Large intestine (tissue), 3 donors: Measurements from ENCODE around the gene PPP3R2. TPM values are rescaled to one million over a fixed set of nuclear protein-coding genes. Genes with fewer than 3 reads are reported as not detected.
A peak's percentile ranks its signal among the peaks of the same experiment; 100 is the strongest.

Experiments
- DNase-seq, 2 donors: peaks; one replicate each; pipeline versions ENCODE4 v3.0.0 to v3.0.0-alpha.2; 2013
- H3K27ac ChIP-seq: one replicate; pipeline ENCODE4 v1.5.1; 2013; ENCODE audit warnings: low read length
- H3K27me3 ChIP-seq: 2 replicates; pipeline ENCODE4 v1.6.1; 2013; ENCODE audit warnings: low read length; ENCODE audit not compliant: control insufficient read depth, insufficient read depth
- H3K36me3 ChIP-seq: 2 replicates; pipeline ENCODE4 v1.6.1; 2013; ENCODE audit warnings: low read length; ENCODE audit not compliant: control insufficient read depth, insufficient read depth
- H3K4me1 ChIP-seq: one replicate; pipeline ENCODE4 v1.6.1; 2013; ENCODE audit warnings: low read length; ENCODE audit not compliant: control insufficient read depth, insufficient read depth
- H3K4me3 ChIP-seq: one replicate; pipeline ENCODE4 v1.5.1; 2013; ENCODE audit warnings: low read length
- H3K9me3 ChIP-seq: one replicate; pipeline ENCODE4 v1.6.1; 2013; ENCODE audit warnings: mild to moderate bottlenecking, low read depth, low read length, moderate library complexity; ENCODE audit not compliant: control insufficient read depth
- WGBS: methylation state at CpG from one replicate; pipeline ENCODE4 v1.1.5; 2013; ENCODE audit warnings: low lambda C conversion rate; ENCODE audit not compliant: insufficient coverage; 5-methylcytosine and 5-hydroxymethylcytosine counted together
- polyA plus RNA-seq: library from polyadenylated mRNA; unstranded; fragments of 120-200 nt; gene quantifications from one replicate; pipeline ENCODE4 v1.2.1, GENCODE V29; 2013

The PPP3R2 gene
- polyA plus RNA-seq, 1 donor: 0.01 TPM

GRCh38 chr9:101626295-101626694 is 31.5 kb upstream of the PPP3R2 start:
- no CpG with 5 or more reads among the region's 1 CpG for WGBS

GRCh38 chr9:101625876-101626275 is 31.1 kb upstream of the PPP3R2 start:
- no peak for DNase-seq
- H3K4me3 ChIP-seq: no peak overlapping the region
- no peaks in the 10 kb centered on the region for H3K4me1 ChIP-seq
- no peaks in the 10 kb centered on the region for H3K9me3 ChIP-seq
- no peak overlapping the region for H3K27ac ChIP-seq
- H3K36me3 ChIP-seq: no peaks in the 10 kb centered on the region
- no peaks in the 10 kb centered on the region for H3K27me3 ChIP-seq
- WGBS: 100% methylated on average over 1 of the region's 2 CpGs

More at GRCh38 chr9:101626295-101626694, 31.5 kb upstream of the PPP3R2 start:
- H3K4me3 ChIP-seq: no peak overlapping the region
- no peak for DNase-seq
- no peaks in the 10 kb centered on the region for H3K4me1 ChIP-seq
- H3K27me3 ChIP-seq: no peaks in the 10 kb centered on the region
- no peaks in the 10 kb centered on the region for H3K36me3 ChIP-seq
- H3K27ac ChIP-seq: no peak overlapping the region
- H3K9me3 ChIP-seq: no peaks in the 10 kb centered on the region

- Histone ChIP-seq H3K4me3 (no peak overlapping the region), H3K4me1 (no peaks in the 10 kb centered on the region), H3K27ac (no peak overlapping the region), H3K27me3 (no peaks in the 10 kb centered on the region), H3K36me3 (no peaks in the 10 kb centered on the region), H3K9me3 (peaks cover 2% of the 10 kb centered on the region)
- DNase-seq: no peak
- WGBS: 88% methylated on average over 1 of the region's 1 CpG
Observed at GRCh38 chr9:101620452-101620851, 25.7 kb upstream of the PPP3R2 start.

- Histone ChIP-seq H3K36me3 (no peaks in the 10 kb centered on the region), H3K27me3 (no peaks in the 10 kb centered on the region), H3K4me3 (no peak overlapping the region), H3K27ac (no peak overlapping the region), H3K9me3 (peaks cover 2% of the 10 kb centered on the region), H3K4me1 (no peaks in the 10 kb centered on the region)
- no peak for DNase-seq
Observed at GRCh38 chr9:101618698-101619097, 23.9 kb upstream of the PPP3R2 start.

- H3K36me3 ChIP-seq: no peaks in the 10 kb centered on the region
- WGBS: 44% methylated on average over 2 of the region's 3 CpGs
- H3K27me3 ChIP-seq: peaks cover 3% of the 10 kb centered on the region
- H3K4me3 ChIP-seq: no peak overlapping the region
- peak in 1 of 2 donors; percentile 60 for DNase-seq
- H3K9me3 ChIP-seq: no peaks in the 10 kb centered on the region
- H3K27ac ChIP-seq: no peak overlapping the region
- peaks cover 15% of the 10 kb centered on the region for H3K4me1 ChIP-seq
Observed at GRCh38 chr9:101605547-101605946, 10.8 kb upstream of the PPP3R2 start.

GRCh38 chr9:101604296-101604695 is 9.5 kb upstream of the PPP3R2 start:
- no peak overlapping the region for H3K27ac ChIP-seq
- no peaks in the 10 kb centered on the region for H3K36me3 ChIP-seq
- no peaks in the 10 kb centered on the region for H3K9me3 ChIP-seq
- WGBS: no CpG with 5 or more reads among the region's 2 CpGs
- H3K4me1 ChIP-seq: peaks cover 15% of the 10 kb centered on the region
- no peak overlapping the region for H3K4me3 ChIP-seq
- peaks cover 4% of the 10 kb centered on the region for H3K27me3 ChIP-seq
- peak in 1 of 2 donors; percentile 57 for DNase-seq

- Histone ChIP-seq H3K27me3 (peaks cover 10% of the 10 kb centered on the region), H3K27ac (no peak overlapping the region), H3K4me3 (no peak overlapping the region), H3K36me3 (no peaks in the 10 kb centered on the region), H3K9me3 (no peaks in the 10 kb centered on the region), H3K4me1 (peaks cover 15% of the 10 kb centered on the region)
- DNase-seq: peak in 1 of 2 donors; percentile 38
- 54% methylated on average over 3 of the region's 11 CpGs for WGBS
Observed at GRCh38 chr9:101601904-101602765, 7.4 kb upstream of the PPP3R2 start.

GRCh38 chr9:101593345-101593744 is 1.4 kb downstream of the PPP3R2 start:
- no CpG with 5 or more reads among the region's 2 CpGs for WGBS
- no peaks in the 10 kb centered on the region for H3K36me3 ChIP-seq
- no peak overlapping the region for H3K27ac ChIP-seq
- no peaks in the 10 kb centered on the region for H3K9me3 ChIP-seq
- no peaks in the 10 kb centered on the region for H3K27me3 ChIP-seq
- no peak for DNase-seq
- H3K4me1 ChIP-seq: no peaks in the 10 kb centered on the region
- H3K4me3 ChIP-seq: no peak overlapping the region

- Histone ChIP-seq H3K27me3 (no peaks in the 10 kb centered on the region), H3K36me3 (no peaks in the 10 kb centered on the region), H3K9me3 (no peaks in the 10 kb centered on the region), H3K4me3 (no peak overlapping the region), H3K4me1 (no peaks in the 10 kb centered on the region), H3K27ac (no peak overlapping the region)
- no peak for DNase-seq
Observed at GRCh38 chr9:101592788-101593187, 2.0 kb downstream of the PPP3R2 start.

- DNase-seq: no peak
- no peaks in the 10 kb centered on the region for H3K36me3 ChIP-seq
- H3K27ac ChIP-seq: no peak overlapping the region
- H3K4me3 ChIP-seq: no peak overlapping the region
- H3K27me3 ChIP-seq: no peaks in the 10 kb centered on the region
- no peaks in the 10 kb centered on the region for H3K4me1 ChIP-seq
- no peaks in the 10 kb centered on the region for H3K9me3 ChIP-seq
Observed at GRCh38 chr9:101591787-101592446, 2.9 kb downstream of the PPP3R2 start.

GRCh38 chr9:101590901-101591300 is 3.9 kb downstream of the PPP3R2 start:
- no peaks in the 10 kb centered on the region for H3K4me1 ChIP-seq
- H3K9me3 ChIP-seq: no peaks in the 10 kb centered on the region
- WGBS: 80% methylated on average over 1 of the region's 3 CpGs
- DNase-seq: no peak
- no peak overlapping the region for H3K27ac ChIP-seq
- no peaks in the 10 kb centered on the region for H3K36me3 ChIP-seq
- H3K4me3 ChIP-seq: no peak overlapping the region
- no peaks in the 10 kb centered on the region for H3K27me3 ChIP-seq
